Smooth muscle cell of the brain vasculature (primary cell): ENCODE data around the gene GAK.

Experiments used
- DNase-seq: peaks from one replicate; pipeline ENCODE4 v3.0.0-alpha.2; 2012; ENCODE audit warnings: low read depth, low spot score

Gene GAK

GRCh38 chr4:890036-890695 lies 42.0 kb downstream of the GAK start:
- no peak for DNase-seq

GRCh38 chr4:889516-889915 lies 42.6 kb downstream of the GAK start:
- no peak for DNase-seq

GRCh38 chr4:888029-888428 lies 44.1 kb downstream of the GAK start:
- DNase-seq, result no peak

GRCh38 chr4:887034-887763 lies 44.9 kb downstream of the GAK start:
- no peak for DNase-seq

GRCh38 chr4:886244-886643 lies 45.9 kb downstream of the GAK start:
- DNase-seq, result no peak

- no peak for DNase-seq
Observed at GRCh38 chr4:885353-885752, 46.8 kb downstream of the GAK start.

GRCh38 chr4:884896-885295 lies 47.2 kb downstream of the GAK start:
- DNase-seq, result no peak

GRCh38 chr4:884259-884658 lies 47.9 kb downstream of the GAK start:
- no peak for DNase-seq

- DNase-seq, result no peak
Observed at GRCh38 chr4:883377-884095, 48.6 kb downstream of the GAK start.

GRCh38 chr4:882646-883045 lies 49.5 kb downstream of the GAK start:
- no peak for DNase-seq

GRCh38 chr4:881709-882108 lies 50.4 kb downstream of the GAK start:
- DNase-seq, result no peak

- DNase-seq, result no peak
Observed at GRCh38 chr4:880684-881405, 51.3 kb downstream of the GAK start.

GRCh38 chr4:879729-880077 lies 52.4 kb downstream of the GAK start:
- no peak for DNase-seq

GRCh38 chr4:878796-879728 lies 53.1 kb downstream of the GAK start:
- DNase-seq, result no peak

GRCh38 chr4:877502-877901 lies 54.6 kb downstream of the GAK start:
- DNase-seq, result no peak

- DNase-seq, result no peak
Observed at GRCh38 chr4:876780-877179, 55.3 kb downstream of the GAK start.

- DNase-seq, result no peak
Observed at GRCh38 chr4:875818-876423, 56.2 kb downstream of the GAK start.

- DNase-seq, result no peak
Observed at GRCh38 chr4:874971-875817, 56.9 kb downstream of the GAK start.

GRCh38 chr4:874056-874455 lies 58.1 kb downstream of the GAK start:
- no peak for DNase-seq
